NCI-H460 (cell line): ENCODE measurements around the gene USP31. TPM values are rescaled to one million over a fixed set of nuclear protein-coding genes. Genes with fewer than 3 reads are reported as not detected.
"Not testable (repeated sequence)": the region's sequence is repeated elsewhere in the genome, so short reads cannot be mapped to it uniquely, and the experiment has no call there.

Experiments used
- DNase-seq: peaks from one replicate; pipeline ENCODE4 v3.0.0-alpha.2; 2016; ENCODE audit warnings: low read depth; ENCODE audit errors: extremely low read depth
- total RNA-seq: library from RNA; depleted of rRNA; stranded (reverse); fragments of >200 nt; shearing (Covaris generic); gene quantifications from 2 replicates; pipeline ENCODE4 v1.2.3, GENCODE V29; 2014

Gene USP31
- total RNA-seq, 1 experiment from 2014 or later: 7.5 TPM

DNA sequence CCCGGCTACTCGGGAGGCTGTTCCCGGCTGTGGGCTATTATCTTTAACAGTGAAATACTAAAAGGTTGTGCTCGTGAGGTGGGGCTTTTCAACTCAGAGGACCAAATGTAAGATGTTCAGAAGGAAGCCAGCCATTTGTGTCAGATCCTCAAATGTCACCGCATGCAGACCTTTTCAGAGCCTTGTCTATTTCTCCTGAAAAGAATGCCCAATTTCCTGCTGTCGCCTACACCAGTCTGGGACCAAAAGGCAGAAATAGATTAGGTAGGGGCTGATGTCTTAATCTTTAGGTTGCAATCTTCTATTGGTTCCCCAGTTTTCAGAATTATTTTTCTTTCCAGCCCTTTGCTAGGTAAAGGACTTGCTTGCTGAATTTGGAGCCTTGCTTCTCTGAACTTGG is 8.9 kb upstream of the USP31 start:
- no peak for DNase-seq

DNA sequence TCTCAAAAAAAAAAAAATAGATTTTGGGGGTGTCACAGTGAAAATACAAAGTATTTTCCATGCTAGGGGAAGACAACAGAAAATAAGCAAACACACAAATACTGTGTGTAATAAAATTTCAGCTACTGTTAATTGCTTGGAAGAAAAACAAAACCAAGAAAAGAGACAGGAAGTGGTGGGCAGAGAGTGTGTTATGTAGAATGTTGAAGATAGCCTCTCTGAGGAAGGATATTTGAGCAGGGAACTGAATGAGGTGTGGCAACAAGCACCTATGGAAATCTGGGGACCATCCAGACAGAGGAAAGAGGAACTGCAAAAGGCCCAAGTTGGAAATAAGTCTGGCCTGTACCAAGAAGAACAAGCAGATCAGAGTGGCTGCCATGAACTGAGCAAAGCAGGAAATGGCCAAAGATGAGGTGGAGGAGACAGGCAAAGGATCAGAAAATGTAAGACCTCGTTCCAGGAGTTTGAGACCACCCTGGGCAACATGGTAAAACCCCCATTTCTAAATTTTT is 7.8 kb upstream of the USP31 start:
- DNase-seq: no peak

DNA sequence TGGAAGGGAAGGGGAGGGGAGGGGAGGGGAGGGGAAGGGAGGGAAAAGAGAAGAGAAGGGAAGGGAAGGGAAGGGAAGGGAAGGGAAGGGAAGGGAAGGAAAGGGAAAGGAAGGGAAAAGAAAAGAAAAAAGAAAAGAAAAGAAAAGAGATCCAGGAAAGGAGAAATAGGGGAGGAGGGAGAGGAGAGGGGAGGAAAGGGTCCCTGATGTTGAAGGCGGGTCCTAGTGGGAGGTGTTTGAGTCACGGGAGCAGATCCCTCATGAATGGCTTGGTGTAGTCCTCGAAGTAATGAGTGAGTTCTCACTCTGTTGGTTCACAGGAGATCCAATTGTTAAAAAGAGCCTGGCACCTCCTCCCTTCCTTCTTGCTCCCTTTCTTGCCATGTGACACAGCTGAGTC is 6.9 kb upstream of the USP31 start:
- no peak for DNase-seq

DNA sequence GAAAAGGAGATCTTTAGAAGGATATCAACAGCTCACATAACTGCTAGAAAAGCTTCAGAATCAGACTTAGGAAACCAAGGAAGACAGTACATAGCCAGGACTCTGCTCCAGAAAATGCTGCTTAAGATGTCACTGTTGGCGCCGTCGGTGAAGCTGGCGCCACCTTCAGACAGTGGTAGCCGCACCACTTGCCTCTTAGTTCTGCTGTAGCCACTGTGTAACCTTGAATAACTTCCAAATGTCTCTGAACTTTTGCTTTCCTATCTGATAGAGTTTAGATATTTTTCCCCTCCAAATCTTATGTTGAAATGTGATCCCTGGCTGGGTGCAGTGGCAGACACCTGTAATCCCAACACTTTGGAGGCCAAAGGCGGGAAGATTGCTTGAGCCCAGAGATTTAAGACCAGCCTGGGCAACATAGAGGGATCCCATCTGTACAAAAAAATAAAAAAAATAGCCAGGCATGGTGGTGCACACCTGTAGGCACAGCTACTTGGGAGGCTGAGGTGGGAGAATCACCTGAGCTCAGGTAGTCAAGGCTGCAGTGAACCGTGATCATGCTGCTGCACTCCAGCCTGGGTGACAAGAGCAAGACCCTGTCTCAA is 6.3 kb upstream of the USP31 start:
- DNase-seq: peak; percentile 11

DNA sequence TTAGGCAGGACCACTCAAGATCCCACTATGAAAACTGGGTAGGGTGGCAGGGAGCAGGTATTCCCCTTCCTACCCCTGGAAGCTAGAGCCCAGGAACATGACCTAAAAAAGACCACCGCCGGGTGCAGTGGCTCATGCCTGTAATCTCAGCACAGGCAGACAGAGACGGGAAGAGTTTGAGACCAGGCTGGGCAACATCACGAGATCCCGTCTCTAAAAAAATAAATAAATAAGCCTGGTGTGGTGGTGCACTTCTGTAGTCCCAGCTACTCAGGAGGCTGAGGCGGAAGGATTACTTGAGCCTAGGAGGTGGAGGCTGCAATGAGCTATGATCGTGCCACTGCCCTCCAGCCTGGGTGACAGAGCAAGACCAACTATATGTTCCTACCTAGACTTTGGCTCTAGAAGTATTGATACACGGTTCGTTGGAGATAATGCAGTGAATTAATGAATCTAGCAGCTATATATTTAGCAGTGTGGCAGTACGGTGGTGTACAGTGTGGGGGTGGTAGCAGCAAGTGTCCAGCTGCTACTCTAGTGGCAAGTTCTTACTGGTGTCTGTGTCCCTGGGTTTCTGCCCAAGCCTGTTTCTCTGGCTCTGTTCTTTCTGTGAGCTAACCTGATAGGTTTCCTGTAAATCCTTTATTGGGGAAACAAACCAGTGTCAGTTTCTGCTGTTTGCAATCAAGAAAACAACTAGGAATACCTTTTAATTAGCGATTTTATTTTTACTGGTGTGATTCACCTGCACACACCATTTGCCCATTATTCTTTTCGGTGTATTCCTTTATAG is 3.3 kb upstream of the USP31 start:
- DNase-seq: no peak

DNA sequence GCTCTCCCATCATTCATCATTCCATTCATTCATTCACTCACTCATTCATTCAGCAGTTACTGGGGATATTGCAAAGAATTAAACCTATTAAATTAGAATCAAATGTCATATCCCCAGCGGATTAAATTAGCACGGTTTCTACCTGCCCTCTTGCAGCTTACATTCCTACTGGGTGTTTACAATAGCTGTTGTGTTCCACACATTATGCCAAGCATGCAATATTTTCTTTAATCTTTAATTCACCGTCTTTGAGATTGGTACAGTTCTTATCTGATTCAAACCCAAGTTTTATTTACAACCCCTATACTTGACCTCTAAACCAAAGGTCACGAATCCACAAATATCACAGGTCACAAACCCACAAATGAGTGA is 727 bp upstream of the USP31 start:
- no peak for DNase-seq

DNA sequence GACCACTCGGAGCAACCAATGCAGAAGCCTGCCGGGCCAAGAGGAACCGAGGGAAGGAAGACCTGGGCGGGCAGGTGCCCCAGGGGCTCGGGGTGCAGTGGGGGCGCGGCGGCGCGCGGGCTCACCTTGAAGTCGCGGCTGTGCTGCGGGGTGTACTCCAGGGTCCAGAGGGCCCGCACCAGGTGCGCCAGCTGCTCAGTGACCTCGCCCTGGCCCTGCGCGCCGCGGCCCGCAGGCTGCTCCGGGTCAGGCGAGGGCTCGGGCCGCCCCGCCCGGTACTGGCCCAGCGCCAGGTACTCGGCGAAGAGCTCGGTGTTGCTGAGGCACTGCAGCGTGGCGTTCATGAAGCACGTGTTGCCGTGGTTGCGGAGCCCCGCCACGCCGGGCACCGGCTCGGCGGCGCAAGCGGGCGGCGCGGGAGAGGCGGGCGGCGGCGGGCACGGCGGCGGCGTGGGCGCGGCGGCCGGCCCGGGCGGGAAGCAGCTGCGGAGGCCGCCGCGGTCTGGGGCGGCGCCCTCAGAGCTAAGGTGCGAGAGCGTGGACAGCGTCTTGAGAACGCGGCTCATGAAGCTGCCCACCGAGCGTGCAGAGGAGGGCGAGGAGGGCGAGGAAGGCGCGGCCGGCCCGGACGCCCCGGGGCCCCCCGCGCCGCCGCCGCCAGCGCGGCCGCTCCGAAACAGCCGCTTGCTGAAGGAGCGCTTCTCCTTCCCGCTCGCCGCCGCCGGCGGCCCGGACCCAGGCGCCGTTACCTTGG is 562 bp downstream of the USP31 start:
- DNase-seq: peak; percentile 42

DNA sequence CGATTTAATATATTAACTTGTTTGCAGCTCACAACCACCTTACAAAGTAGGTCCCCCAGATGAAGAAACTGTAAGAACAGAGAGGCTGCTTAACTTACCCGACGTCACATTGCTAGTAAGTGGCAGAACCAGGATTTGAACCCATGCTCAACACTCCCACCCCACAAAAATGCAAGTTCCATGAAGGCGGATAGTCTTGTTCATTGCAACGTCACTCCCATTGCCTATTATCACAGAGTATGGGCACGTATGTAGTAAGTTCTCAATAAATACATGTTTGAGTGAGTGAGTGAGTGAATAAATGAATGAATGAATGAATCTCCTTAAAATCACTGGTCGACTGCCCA is 1.1 kb downstream of the USP31 start:
- DNase-seq: no peak

DNA sequence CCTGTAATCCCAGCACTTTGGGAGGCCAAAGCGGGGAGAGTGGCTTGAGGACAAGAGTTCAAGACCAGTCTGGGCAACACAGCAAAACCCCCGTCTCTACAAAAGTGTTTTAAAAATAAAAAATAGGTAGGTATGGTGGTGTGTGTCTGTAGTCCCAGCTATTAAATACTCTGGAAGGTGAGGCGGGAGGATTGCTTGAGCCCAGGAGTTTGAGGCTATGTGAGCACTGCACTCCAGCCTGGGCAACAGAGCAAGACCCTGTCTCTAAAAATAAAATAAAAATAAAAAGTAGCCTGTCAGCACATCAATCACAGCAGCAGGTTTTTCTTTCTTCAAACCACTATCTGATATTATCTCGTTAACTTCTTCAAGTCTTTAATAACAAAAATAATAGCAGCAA is 1.6 kb downstream of the USP31 start:
- no peak for DNase-seq

DNA sequence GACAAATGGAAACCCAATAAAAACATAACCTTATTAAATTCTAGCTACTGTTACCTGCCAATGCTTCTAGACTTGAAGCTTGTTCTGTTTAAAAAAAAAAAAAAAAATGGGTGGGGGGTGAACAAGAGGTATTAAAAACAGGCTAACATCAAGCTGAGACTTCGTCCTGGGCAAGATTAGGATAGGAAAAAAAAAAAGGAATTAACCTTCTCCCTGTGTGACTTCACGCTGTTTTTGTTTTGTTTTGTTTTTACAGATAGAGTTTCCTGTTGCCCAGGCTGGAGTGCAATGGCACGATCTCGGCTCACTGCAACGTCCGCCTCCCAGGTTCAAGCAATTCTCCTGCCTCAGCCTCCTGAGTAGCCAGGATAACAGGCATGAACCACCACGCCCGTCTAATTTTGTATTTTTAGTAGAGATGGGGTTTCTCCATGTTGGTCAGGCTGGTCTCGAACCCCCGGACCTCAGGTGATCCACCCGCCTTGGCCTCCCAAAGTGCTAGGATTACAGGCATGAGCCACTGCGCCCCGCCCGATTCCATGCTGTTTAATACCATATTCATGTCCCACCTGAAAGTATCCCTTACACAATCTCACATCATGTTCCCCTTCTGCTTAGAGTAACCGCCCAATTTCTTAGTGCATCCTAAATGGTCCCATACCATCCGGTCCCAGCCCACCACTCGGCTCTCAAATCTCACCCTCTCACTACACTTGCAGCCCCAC is 2.2 kb downstream of the USP31 start:
- no peak for DNase-seq

DNA sequence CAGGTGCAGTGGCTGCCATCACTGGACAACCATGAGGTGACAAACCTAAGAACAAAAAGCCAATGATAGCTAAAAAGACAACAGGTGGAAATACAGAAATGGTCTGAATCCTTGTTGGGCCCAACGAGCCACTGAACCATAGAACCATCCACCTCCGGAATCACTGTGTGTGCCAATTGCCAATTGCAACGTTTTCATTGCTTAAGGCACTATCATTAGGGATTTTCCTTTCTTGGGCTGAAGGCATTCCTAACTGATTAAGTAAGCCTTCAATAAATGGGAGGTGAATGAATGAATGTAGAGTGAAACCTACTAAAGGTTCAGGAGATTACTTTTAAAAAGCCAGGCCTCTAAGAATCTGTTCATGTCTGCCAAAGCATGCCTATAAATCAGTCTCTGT is 3.6 kb downstream of the USP31 start:
- no peak for DNase-seq

DNA sequence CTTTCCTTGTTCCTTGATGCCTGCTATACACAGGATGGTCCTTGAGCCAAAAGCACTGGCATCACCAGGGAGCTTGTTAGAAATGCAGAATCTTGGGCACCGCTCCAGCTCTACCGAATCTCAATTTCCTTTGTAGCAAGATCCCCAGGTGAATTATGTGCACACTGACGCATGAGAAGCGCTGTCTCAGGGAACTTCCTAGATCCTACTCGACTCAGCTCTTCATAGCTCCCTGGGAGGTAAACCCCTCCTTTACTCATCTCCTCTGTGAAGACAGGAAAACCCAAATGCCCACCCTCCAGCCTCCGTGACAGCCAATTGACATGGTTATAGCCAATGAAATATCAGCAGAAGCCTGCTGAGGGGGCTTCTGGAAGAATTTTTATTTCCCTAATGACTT is 4.1 kb downstream of the USP31 start:
- no peak for DNase-seq

DNA sequence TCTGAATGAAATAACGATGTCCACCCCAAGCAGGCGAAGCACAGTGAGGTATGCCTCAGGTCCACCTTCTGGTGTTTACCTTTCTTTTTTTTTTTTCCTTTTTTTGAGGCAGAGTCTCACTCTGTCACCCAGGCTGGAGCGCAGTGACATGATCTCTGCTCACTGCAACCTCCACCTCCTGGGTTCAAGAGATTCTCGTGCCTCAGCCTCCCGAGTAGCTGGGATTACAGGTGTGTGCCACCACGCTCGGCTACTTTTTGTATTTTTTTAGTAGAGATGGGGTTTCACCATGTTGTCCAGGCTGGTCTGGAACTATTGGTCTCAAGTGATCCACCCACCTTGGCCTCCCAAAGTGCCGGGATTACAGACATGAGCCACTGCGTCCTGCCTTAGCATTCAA is 4.9 kb downstream of the USP31 start:
- not testable (repeated sequence) for DNase-seq

DNA sequence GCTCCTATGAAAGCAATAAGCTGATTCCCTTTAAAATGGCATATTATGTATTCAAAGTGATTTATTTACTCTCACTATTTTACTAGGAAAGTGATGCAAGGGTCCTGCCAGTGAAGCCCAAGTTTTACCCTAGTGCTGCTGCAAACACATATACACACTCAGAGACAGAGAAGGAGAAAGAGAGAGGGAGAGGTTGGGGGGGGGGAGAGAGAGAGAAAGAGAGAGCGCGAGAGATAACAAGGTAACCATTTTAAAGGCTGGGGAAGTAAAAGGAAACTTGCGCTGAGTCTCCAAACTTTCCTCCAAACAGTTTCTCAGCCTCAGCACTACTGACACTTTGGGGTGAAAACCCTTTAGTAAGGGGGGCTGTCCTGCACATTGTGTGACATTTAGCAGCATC is 5.9 kb downstream of the USP31 start:
- DNase-seq: no peak

DNA sequence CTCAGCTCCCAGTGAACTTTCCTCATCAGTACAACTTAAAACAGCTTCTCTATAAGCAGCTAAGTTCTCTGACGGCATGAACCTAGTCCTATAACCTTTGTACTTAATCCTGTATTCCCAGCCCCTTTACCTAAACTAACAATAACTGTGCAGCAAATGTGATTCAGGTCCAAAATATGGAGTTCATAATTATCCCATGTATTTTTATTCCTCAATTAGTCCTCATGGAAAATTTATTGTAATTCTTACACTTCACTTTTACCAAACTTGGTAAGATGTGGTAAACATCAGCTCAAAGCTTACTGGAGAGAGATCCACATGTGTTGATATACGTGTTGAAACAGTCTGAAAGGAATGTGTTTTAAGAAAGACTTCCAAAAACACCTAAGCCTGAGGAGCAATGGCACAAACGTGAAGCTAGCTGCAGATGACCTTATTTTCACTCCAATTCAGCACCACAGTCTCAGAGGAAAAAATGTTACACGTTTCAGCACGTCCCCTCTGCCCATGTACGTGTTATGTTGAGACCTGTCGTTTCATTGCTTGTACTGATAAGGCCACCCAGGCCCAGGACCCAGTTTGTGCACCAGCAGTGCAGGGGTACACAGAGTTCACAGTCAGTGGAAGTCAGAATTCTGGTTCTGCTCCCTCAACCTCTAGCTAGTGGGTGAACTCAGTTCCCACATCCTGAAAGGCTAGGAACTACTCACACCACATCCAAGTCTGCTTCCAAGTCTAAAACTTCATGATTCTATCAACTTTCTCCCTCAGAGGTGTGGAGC is 7.1 kb downstream of the USP31 start:
- no peak for DNase-seq

DNA sequence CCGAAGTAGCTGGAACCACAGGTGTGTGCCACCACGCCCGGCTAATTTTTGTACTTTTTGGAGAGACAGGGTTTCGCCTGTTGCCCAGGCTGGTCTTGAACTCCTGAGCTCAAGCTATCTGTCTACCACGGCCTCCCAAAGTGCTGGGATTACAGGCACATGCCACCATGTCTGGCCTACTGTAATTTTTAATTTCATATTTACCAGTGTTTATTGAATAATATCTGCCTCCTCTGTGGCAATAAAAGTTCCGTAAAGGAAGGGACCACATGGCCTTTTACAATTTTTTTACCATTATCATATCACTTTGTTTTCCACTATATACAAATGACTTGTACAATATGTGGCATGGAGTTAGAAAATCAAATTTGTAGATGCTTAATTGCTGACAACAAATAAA is 7.8 kb downstream of the USP31 start:
- DNase-seq: no peak

DNA sequence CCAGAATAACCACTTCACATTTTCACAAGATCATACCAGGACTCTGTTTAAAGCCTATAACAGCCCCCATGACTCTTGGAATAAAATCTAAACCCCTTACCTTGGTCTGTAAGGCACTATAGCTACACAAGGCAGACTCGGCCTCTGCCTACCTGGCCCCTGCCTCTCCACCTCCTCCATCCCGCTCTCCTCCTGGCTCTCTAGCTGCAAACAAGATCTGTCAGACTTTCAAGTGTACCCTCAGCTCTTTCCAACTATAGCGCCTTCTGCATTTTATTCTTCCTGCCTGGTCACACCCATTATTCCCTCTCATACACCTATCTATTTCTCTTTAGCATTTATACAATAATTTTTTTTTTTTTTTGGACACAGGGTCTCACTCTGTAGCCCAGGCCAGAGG is 8.2 kb downstream of the USP31 start:
- DNase-seq: no peak

DNA sequence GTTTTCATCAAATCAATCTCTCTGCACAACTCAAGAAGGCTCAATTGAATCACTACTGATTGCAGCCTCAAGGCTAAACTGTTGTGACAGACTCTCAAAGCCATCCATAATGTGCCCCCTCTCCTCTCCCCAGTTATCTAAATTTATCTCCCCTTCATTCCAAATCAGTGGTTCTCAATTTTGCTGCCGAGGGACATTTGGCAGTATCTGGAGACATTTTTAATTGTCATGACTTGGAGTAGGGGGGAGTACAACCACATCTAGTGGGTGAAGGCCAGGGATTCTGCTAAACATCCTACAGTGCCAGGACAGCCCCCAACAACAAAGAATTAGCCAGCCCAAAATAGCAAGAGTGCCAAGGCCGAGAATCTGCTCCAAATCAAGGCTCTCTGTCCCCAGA is 9.1 kb downstream of the USP31 start:
- DNase-seq: no peak

DNA sequence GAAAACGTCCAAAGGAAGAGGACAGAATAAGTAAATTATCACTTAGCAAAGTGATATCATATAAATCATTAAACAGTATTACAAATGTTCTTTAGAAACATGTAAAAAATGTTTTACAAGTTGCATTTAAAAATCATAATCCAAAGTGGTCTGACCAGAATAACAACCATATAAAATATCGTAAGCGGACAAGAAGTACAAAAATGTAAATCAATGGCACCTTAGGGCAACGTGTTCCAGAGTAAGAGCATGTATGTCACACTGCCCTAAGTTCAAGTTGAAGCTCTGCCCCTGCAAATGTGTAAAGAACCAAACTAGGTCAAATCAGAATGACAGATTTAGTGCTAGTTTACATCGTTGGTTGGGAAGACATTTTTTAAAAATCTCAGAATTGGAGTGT is 11.4 kb downstream of the USP31 start:
- DNase-seq: no peak

DNA sequence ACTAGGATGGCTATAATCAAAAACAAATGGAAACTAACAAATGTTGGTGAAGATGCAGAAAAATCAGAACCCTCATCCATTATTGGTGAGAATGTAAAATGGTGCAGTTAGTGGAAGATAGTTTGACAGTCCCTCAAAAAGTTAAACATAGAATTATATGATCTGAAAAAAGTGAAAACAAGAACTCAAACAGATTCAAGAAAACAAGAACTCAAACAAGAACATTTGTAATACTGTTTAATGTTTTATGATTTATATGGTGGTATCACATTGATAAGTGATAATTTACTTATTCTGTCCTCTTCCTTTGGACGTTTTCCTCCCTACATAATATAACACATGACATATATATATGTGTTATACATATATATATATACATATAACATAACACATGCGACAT is 12.0 kb downstream of the USP31 start:
- DNase-seq: no peak
